B cell (primary cell): ENCODE results near the gene SLC2A1. TPM values are rescaled to one million over a fixed set of nuclear protein-coding genes. Genes with fewer than 3 reads are reported as not detected.

ENCODE experiments used
- ATAC-seq: fragments of 200-7000 bp; cut with Tn5 transposase; one replicate; pipeline ENCODE4 v1.10.0; 2021; ENCODE audit warnings: low read depth, mild to moderate bottlenecking, moderate number of reproducible peaks, moderate library complexity
- CTCF ChIA-PET: fragments of 350-600 bp; sonication (Branson Sonifier 250); formaldehyde crosslinking; loops from one replicate; lab custom pipeline; 2021; ENCODE audit warnings: antibody characterized with exemption, inconsistent platforms; lab: Charles Lee
- POLR2A ChIA-PET: fragments of 350-600 bp; sonication (Branson Sonifier 250); formaldehyde crosslinking; loops from one replicate; lab custom pipeline; 2021; ENCODE audit warnings: antibody characterized with exemption; lab: Charles Lee
- DNase-seq: peaks from one replicate; pipeline ENCODE4 v3.0.0; 2013
- H2AFZ ChIP-seq: 2 replicates; pipeline ENCODE4 v1.6.1; 2012; ENCODE audit warnings: mild to moderate bottlenecking, low read depth, low read length; ENCODE audit not compliant: insufficient read depth, poor library complexity, severe bottlenecking
- H3K27ac ChIP-seq, 2 donors: 1 replicate in 1 of 2; 2 replicates in 1 of 2; pipeline ENCODE4 v1.5.1; 2012 to 2013; ENCODE audit warnings: low read length in 2 of 2, mild to moderate bottlenecking in 2 of 2, moderate library complexity in 1 of 2
- H3K27me3 ChIP-seq, 4 experiments: fragments of 200-600 bp in 1 of 4; sonication (generic) in 1 of 4; replicated peaks in 1 of 4; 1 replicate in 2 of 4; 2 replicates in 2 of 4; pipeline versions ENCODE4 v1.6.1 to v1.7.0; 2013 to 2016; ENCODE audit warnings: low read length in 3 of 4, mild to moderate bottlenecking in 2 of 4, mixed read lengths in 1 of 4, moderate library complexity in 1 of 4; ENCODE audit not compliant: insufficient read depth in 4 of 4, control insufficient read depth in 3 of 4; ENCODE audit errors: control extremely low read depth in 1 of 4
- H3K36me3 ChIP-seq, 2 experiments: replicated peaks in 1 of 2; 1 replicate in 1 of 2; 2 replicates in 1 of 2; pipeline versions ENCODE4 v1.6.1 to v1.7.1; 2013; ENCODE audit warnings: low read length in 1 of 2; ENCODE audit not compliant: insufficient read depth in 2 of 2, control insufficient read depth in 1 of 2; ENCODE audit errors: control extremely low read depth in 1 of 2, extremely low read depth in 1 of 2
- H3K4me1 ChIP-seq, 2 donors: fragments of 200-600 bp in 1 of 2; sonication (generic) in 1 of 2; 1 replicate in 1 of 2; 2 replicates in 1 of 2; pipeline versions ENCODE4 v1.5.1 to v1.6.1; 2013 to 2017; ENCODE audit warnings: low read length in 2 of 2; ENCODE audit not compliant: control insufficient read depth in 2 of 2, insufficient read depth in 2 of 2
- H3K4me2 ChIP-seq: replicated peaks from 2 replicates; pipeline ENCODE3; 2012; ENCODE audit warnings: mild to moderate bottlenecking, low read depth, low read length; ENCODE audit not compliant: poor library complexity, severe bottlenecking
- H3K4me3 ChIP-seq, 5 experiments: fragments of 200-600 bp in 1 of 5; sonication (generic) in 1 of 5; 1 replicate in 3 of 5; 2 replicates in 2 of 5; pipeline versions ENCODE4 v1.5.1 to v1.7.0; 2011 to 2016; ENCODE audit warnings: low read length in 4 of 5, mild to moderate bottlenecking in 4 of 5, low read depth in 2 of 5, control low read depth in 1 of 5, moderate library complexity in 1 of 5; ENCODE audit not compliant: insufficient read depth in 1 of 5; ENCODE audit errors: control extremely low read depth in 1 of 5, extremely low read depth in 1 of 5
- H3K79me2 ChIP-seq: fragments of 200-600 bp; sonication (generic); one replicate; pipeline ENCODE4 v1.6.0; 2016; ENCODE audit warnings: low read length; ENCODE audit not compliant: control insufficient read depth, insufficient read depth
- H3K9ac ChIP-seq: fragments of 200-600 bp; sonication (generic); 2 replicates; pipeline ENCODE4 v1.6.1; 2017; ENCODE audit warnings: mild to moderate bottlenecking, low read length, moderate library complexity
- H3K9me3 ChIP-seq, 3 donors: one replicate each; pipeline versions ENCODE4 v1.6.1 to v1.7.1; 2013; ENCODE audit warnings: low read length in 2 of 3; ENCODE audit not compliant: control insufficient read depth in 2 of 3, insufficient read depth in 1 of 3; ENCODE audit errors: control extremely low read depth in 1 of 3
- H4K20me1 ChIP-seq: 2 replicates; pipeline ENCODE4 v1.6.0; 2012; ENCODE audit warnings: mild to moderate bottlenecking, low read length; ENCODE audit not compliant: insufficient read depth, control insufficient read depth, poor library complexity, severe bottlenecking
- H3K27ac Mint-ChIP-seq: one replicate; pipeline ENCODE4 v1.8.0; 2021; ENCODE audit warnings: mixed read lengths
- H3K27me3 Mint-ChIP-seq: one replicate; pipeline ENCODE4 v1.8.0; 2021; ENCODE audit warnings: mixed read lengths
- H3K4me1 Mint-ChIP-seq: one replicate; pipeline ENCODE4 v1.8.0; 2021; ENCODE audit warnings: mixed read lengths
- H3K4me3 Mint-ChIP-seq: one replicate; pipeline ENCODE4 v1.8.0; 2021; ENCODE audit warnings: mixed read lengths
- H3K9me3 Mint-ChIP-seq: one replicate; pipeline ENCODE4 v1.8.0; 2022; ENCODE audit warnings: mixed read lengths; ENCODE audit not compliant: insufficient read depth
- EZH2 ChIP-seq: IDR thresholded peaks from 2 replicates; pipeline ENCODE4 v1.6.1; 2012; ENCODE audit warnings: borderline replicate concordance, low read depth, mild to moderate bottlenecking, moderate library complexity, low read length; ENCODE audit not compliant: insufficient read depth, poor library complexity, severe bottlenecking
- WGBS: methylation state at CpG from one replicate; pipeline ENCODE4 v1.1.5; 2013; ENCODE audit warnings: missing lambda C conversion rate; ENCODE audit not compliant: insufficient coverage; 5-methylcytosine and 5-hydroxymethylcytosine counted together
- intact Hi-C: fragments of 100-400 bp; cut with micrococcal nuclease; formaldehyde crosslinking; loops from one replicate; pipeline ENCODE4 v1.10.0; 2022
- polyA plus RNA-seq: library from polyadenylated mRNA; depleted of rRNA; stranded (reverse); fragments of >200 nt; gene quantifications from 2 replicates; pipeline ENCODE4 v1.2.3, GENCODE V29; 2012
- total RNA-seq, 2 donors: library from RNA; stranded (reverse); fragments of 120-200 nt in 1 of 2; gene quantifications; 1 replicate in 1 of 2; 2 replicates in 1 of 2; pipeline versions ENCODE4 v1.2.3 to v1.2.4, GENCODE V29; 2013 to 2022
- TF ChIP-seq, protein P1 (sequence below): fragments of 200-600 bp; IDR thresholded peaks from one replicate; pipeline ENCODE4 v1.8.0; 2022; ENCODE audit warnings: antibody characterized with exemption, mild to moderate bottlenecking

The SLC2A1 gene
- total and polyA plus RNA-seq, 2 donors (not counting 1 experiment from before 2014, with no cell fraction given), result 223 to 240 TPM

DNA sequence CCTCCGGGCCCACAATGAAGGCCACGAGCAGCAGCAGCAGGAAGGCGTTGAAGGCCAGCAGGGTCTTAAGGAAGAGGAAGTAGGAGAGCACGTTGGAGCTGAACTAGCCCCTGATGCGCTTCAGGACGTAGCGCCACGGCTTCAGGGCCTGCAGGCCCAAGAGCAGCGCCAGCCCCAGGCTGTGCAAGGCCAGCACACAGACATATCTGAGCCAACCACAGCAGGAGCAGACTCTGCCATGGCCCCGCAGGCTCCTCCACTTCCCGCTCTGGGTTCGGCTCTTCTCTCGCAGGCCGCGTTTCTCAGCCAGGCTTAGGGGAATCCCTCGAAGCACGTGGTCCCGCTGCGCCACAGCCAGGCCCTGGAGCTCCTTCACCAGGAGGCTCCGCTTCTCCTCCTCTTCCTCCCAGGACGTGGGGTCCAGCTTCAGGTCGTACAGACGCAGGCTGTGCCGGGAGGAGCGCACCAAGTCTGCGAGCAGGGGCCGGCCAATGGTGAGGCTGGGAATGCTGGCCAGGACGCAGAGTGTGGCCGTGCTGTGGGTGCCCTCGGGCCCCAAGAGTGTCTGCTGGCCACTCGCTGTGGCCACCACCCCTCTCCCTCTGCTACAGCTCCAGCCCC is 70.5 kb downstream of the SLC2A1 start:
- CTCF ChIA-PET, result no interaction called here
- no peak overlapping the region for H3K4me2 ChIP-seq
- H3K27ac Mint-ChIP-seq, result no peak overlapping the region
- POLR2A ChIA-PET, result no interaction called here
- intact Hi-C loops, result no loop called here
- no peaks in the 10 kb centered on the region for H3K9me3 ChIP-seq
- no peaks in the 10 kb centered on the region for H3K79me2 ChIP-seq
- H3K9ac ChIP-seq, result no peak overlapping the region
- H3K27ac ChIP-seq, result no peak overlapping the region
- no peaks in the 10 kb centered on the region for H3K4me1 ChIP-seq
- H4K20me1 ChIP-seq, result no peaks in the 10 kb centered on the region
- TF ChIP-seq EZH2, result no peak
- TF ChIP-seq, protein P1, sequence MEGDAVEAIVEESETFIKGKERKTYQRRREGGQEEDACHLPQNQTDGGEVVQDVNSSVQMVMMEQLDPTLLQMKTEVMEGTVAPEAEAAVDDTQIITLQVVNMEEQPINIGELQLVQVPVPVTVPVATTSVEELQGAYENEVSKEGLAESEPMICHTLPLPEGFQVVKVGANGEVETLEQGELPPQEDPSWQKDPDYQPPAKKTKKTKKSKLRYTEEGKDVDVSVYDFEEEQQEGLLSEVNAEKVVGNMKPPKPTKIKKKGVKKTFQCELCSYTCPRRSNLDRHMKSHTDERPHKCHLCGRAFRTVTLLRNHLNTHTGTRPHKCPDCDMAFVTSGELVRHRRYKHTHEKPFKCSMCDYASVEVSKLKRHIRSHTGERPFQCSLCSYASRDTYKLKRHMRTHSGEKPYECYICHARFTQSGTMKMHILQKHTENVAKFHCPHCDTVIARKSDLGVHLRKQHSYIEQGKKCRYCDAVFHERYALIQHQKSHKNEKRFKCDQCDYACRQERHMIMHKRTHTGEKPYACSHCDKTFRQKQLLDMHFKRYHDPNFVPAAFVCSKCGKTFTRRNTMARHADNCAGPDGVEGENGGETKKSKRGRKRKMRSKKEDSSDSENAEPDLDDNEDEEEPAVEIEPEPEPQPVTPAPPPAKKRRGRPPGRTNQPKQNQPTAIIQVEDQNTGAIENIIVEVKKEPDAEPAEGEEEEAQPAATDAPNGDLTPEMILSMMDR, result no peak
- no peaks in the 10 kb centered on the region for H3K36me3 ChIP-seq
- WGBS, result 91% methylated on average over 31 of the region's 31 CpGs
- no peaks in the 10 kb centered on the region for H3K9me3 Mint-ChIP-seq
- no peak overlapping the region for H3K4me3 Mint-ChIP-seq
- no peak overlapping the region for H3K4me3 ChIP-seq
- peaks cover 7% of the 10 kb centered on the region for H3K27me3 Mint-ChIP-seq
- H3K4me1 Mint-ChIP-seq, result no peaks in the 10 kb centered on the region
- no peak for DNase-seq
- no peak overlapping the region for H2AFZ ChIP-seq
- no peak for ATAC-seq
- H3K27me3 ChIP-seq, result no peaks in the 10 kb centered on the region

DNA sequence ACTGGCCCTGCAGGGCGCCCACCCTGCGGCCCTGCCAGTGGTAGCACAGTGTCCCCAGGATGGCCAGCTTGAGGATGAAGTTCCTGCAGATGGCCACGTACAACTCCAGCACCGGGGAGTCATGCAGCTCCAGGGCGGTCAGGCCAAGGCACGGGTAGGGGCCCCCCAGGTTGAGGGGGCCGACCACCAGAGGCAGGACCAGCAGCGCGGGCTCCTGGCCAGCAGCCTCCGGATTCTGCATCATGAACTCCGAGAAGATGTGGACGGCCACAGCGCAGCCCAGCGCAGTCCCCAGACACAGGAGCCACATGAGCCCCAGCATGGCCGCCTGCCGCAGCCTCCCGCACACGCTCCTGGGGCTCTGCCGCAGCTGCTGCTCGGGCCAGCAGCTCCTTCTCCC is 71.3 kb downstream of the SLC2A1 start:
- Histone ChIP-seq H3K4me2 (no peak overlapping the region), H4K20me1 (no peaks in the 10 kb centered on the region), H3K79me2 (no peaks in the 10 kb centered on the region), H3K36me3 (no peaks in the 10 kb centered on the region), H3K4me1 (no peaks in the 10 kb centered on the region), H3K4me3 (no peak overlapping the region), H3K9ac (no peak overlapping the region), H2AFZ (no peak overlapping the region), H3K9me3 (no peaks in the 10 kb centered on the region), H3K27me3 (no peaks in the 10 kb centered on the region), H3K27ac (no peak overlapping the region)
- whole genome bisulfite sequencing, result 95% methylated on average over 20 of the region's 20 CpGs
- ChIA-PET POLR2A (no interaction called here), CTCF (no interaction called here)
- no peak for DNase-seq
- H3K4me1 Mint-ChIP-seq, result no peaks in the 10 kb centered on the region
- no peak overlapping the region for H3K27ac Mint-ChIP-seq
- TF ChIP-seq EZH2, result no peak
- TF ChIP-seq, protein P1, result no peak
- no peak for ATAC-seq
- H3K9me3 Mint-ChIP-seq, result no peaks in the 10 kb centered on the region
- H3K27me3 Mint-ChIP-seq, result peaks cover 7% of the 10 kb centered on the region
- intact Hi-C loops, result no loop called here
- H3K4me3 Mint-ChIP-seq, result no peak overlapping the region
